HCT116 (cell line): ENCODE measurements around the gene PLXNC1. TPM values are rescaled to one million over a fixed set of nuclear protein-coding genes. Genes with fewer than 3 reads are reported as not detected.

ENCODE experiments used
- ATAC-seq: fragments of 200-7000 bp; cut with Tn5 transposase; 2 replicates; pipeline ENCODE4 v1.9.1; 2020; ENCODE audit warnings: mild to moderate bottlenecking, moderate library complexity
- BruUV-seq: library from RNA; stranded (reverse); fragments of 400-500 nt; replicated peaks from 2 replicates; lab custom pipeline; 2021; lab: Mats Ljungman, UMichigan
- CTCF ChIA-PET: fragments of 300-600 bp; sonication (Branson Sonifier 250); formaldehyde crosslinking; loops from one replicate; lab custom pipeline; 2021; ENCODE audit warnings: antibody characterized with exemption; lab: Charles Lee
- POLR2A ChIA-PET: fragments of 300-600, 350-600 bp; sonication (Branson Sonifier 250); formaldehyde crosslinking; loops from one replicate; lab custom pipeline; 2021; ENCODE audit warnings: antibody characterized with exemption; lab: Charles Lee
- RAD21 ChIA-PET, 2 experiments: fragments of 300-600 bp; sonication (Branson Sonifier 250); formaldehyde crosslinking; loops; one replicate each; lab custom pipeline; 2023; ENCODE audit warnings: low total read pairs in 2 of 2; ENCODE audit not compliant: uncharacterized antibody in 2 of 2, unreplicated experiment in 2 of 2, low non-redundant PET in 1 of 2; lab: Charles Lee
- DNase-seq: peaks from one replicate; pipeline ENCODE4 v3.0.0-alpha.2; 2010; ENCODE audit warnings: low read depth, low spot score
- H2AFZ ChIP-seq: fragments of 200-600 bp; shearing (Covaris generic), sonication (generic); 2 replicates; pipeline ENCODE4 v1.6.1; 2017; ENCODE audit warnings: low read depth, mixed run types, mixed read lengths, antibody characterized with exemption, low read length; ENCODE audit not compliant: poor library complexity, severe bottlenecking
- H3K27ac ChIP-seq: 2 replicates; pipeline ENCODE4 v1.5.1; 2012; ENCODE audit warnings: low read depth, low read length
- H3K27me3 ChIP-seq: fragments of 200-600 bp; sonication (generic); 2 replicates; pipeline ENCODE4 v1.6.1; 2016; ENCODE audit warnings: mixed run types, low read length, mixed read lengths; ENCODE audit not compliant: insufficient read depth
- H3K36me3 ChIP-seq, 2 experiments: fragments of 200-500 bp in 1 of 2; fragments of 200-600 bp in 1 of 2; sonication (Bioruptor generic) in 1 of 2; sonication (generic) in 1 of 2; 2 replicates each; pipeline versions ENCODE4 v1.5.1 to v1.6.1; 2014 to 2016; ENCODE audit warnings: low read length in 2 of 2, inconsistent platforms in 1 of 2, mixed read lengths in 1 of 2, mixed run types in 1 of 2; ENCODE audit not compliant: insufficient read depth in 2 of 2, control insufficient read depth in 1 of 2
- H3K4me1 ChIP-seq, 2 experiments: fragments of 200-600 bp in 1 of 2; sonication (generic) in 1 of 2; 2 replicates each; pipeline versions ENCODE4 v1.5.1 to v1.6.1; 2012 to 2017; ENCODE audit warnings: low read length in 2 of 2, inconsistent platforms in 1 of 2, mild to moderate bottlenecking in 1 of 2, mixed read lengths in 1 of 2, mixed run types in 1 of 2, moderate library complexity in 1 of 2; ENCODE audit not compliant: insufficient read depth in 2 of 2, control insufficient read depth in 1 of 2
- H3K4me2 ChIP-seq: fragments of 200-600 bp; sonication (generic); 2 replicates; pipeline ENCODE4 v1.6.1; 2017; ENCODE audit warnings: mixed run types, low read length, mixed read lengths
- H3K4me3 ChIP-seq, 2 experiments: fragments of 200-600 bp in 1 of 2; sonication (generic) in 1 of 2; replicated peaks in 1 of 2; 2 replicates each; pipeline ENCODE4 v1.5.1; 2011 to 2016; ENCODE audit warnings: low read length in 2 of 2, control low read depth in 1 of 2, low read depth in 1 of 2, mild to moderate bottlenecking in 1 of 2, mixed read lengths in 1 of 2, mixed run types in 1 of 2
- H3K79me2 ChIP-seq: fragments of 200-600 bp; sonication (generic); 2 replicates; pipeline ENCODE4 v1.6.1; 2017; ENCODE audit warnings: mild to moderate bottlenecking, mixed run types, low read length, moderate library complexity, mixed read lengths; ENCODE audit not compliant: insufficient read depth
- H3K9ac ChIP-seq: fragments of 200-600 bp; sonication (generic); 2 replicates; pipeline ENCODE4 v1.6.1; 2016; ENCODE audit warnings: low read length, mixed read lengths
- H3K9me2 ChIP-seq: fragments of 200-600 bp; sonication (generic), shearing (Covaris generic); 2 replicates; pipeline ENCODE4 v1.6.1; 2017; ENCODE audit warnings: mixed run types, mild to moderate bottlenecking, moderate library complexity; ENCODE audit not compliant: insufficient read depth
- H3K9me3 ChIP-seq, 2 experiments: fragments of 200-500 bp in 1 of 2; fragments of 200-600 bp in 1 of 2; sonication (Bioruptor generic) in 1 of 2; sonication (generic) in 1 of 2; 2 replicates each; pipeline ENCODE4 v1.6.1; 2014 to 2017; ENCODE audit warnings: low read length in 2 of 2, mixed read lengths in 2 of 2, inconsistent platforms in 1 of 2, low read depth in 1 of 2, mild to moderate bottlenecking in 1 of 2, mixed run types in 1 of 2, moderate library complexity in 1 of 2; ENCODE audit not compliant: control insufficient read depth in 1 of 2, insufficient read depth in 1 of 2
- H4K20me1 ChIP-seq: fragments of 200-600 bp; sonication (generic), shearing (Covaris generic); 2 replicates; pipeline ENCODE4 v1.6.1; 2017; ENCODE audit warnings: mixed run types, mild to moderate bottlenecking, moderate library complexity; ENCODE audit not compliant: insufficient read depth
- ATF3 ChIP-seq: IDR thresholded peaks from 2 replicates; pipeline ENCODE4 v1.6.1; 2012
- CEBPB ChIP-seq: IDR thresholded peaks from 2 replicates; pipeline ENCODE4 v1.6.1; 2012; ENCODE audit warnings: low read depth
- EGR1 ChIP-seq: IDR thresholded peaks from 2 replicates; pipeline ENCODE4 v1.6.1; 2012; ENCODE audit warnings: low read depth
- EZH2 ChIP-seq: fragments of 200-600 bp; sonication (generic); IDR thresholded peaks from 2 replicates; pipeline ENCODE4 v1.6.1; 2017; ENCODE audit warnings: antibody characterized with exemption, mixed run types
- JUND ChIP-seq: IDR thresholded peaks from 2 replicates; pipeline ENCODE4 v1.6.1; 2012
- POLR2AphosphoS5 ChIP-seq: IDR thresholded peaks from 2 replicates; pipeline ENCODE4 v1.6.1; 2011; ENCODE audit warnings: mild to moderate bottlenecking, low read depth, low read length, moderate library complexity
- RAD21 ChIP-seq: IDR thresholded peaks from 2 replicates; pipeline ENCODE4 v1.6.1; 2012; ENCODE audit warnings: low read depth, mild to moderate bottlenecking
- REST ChIP-seq: IDR thresholded peaks from 2 replicates; pipeline ENCODE4 v1.6.1; 2012; ENCODE audit warnings: low read depth
- SIN3A ChIP-seq: IDR thresholded peaks from 2 replicates; pipeline ENCODE4 v1.6.1; 2012; ENCODE audit warnings: low read depth
- SP1 ChIP-seq: IDR thresholded peaks from 2 replicates; pipeline ENCODE4 v1.6.1; 2012; ENCODE audit warnings: low read depth
- SRF ChIP-seq: IDR thresholded peaks from 2 replicates; pipeline ENCODE4 v1.6.1; 2012; ENCODE audit warnings: low read depth
- ZFX ChIP-seq: fragments of 450-650 bp; IDR thresholded peaks from 2 replicates; pipeline ENCODE4 v1.6.1; 2017
- intact Hi-C: fragments of 100-400 bp; cut with micrococcal nuclease; formaldehyde crosslinking; loops from 2 replicates; pipeline ENCODE4 v1.10.0; 2022
- total RNA-seq: library from RNA; stranded (reverse); gene quantifications from one replicate; pipeline ENCODE4 v1.2.1, GENCODE V29; 2021; ENCODE audit not compliant: unreplicated experiment

PLXNC1 gene
- total RNA-seq, 1 experiment from 2014 or later, result 0.25 TPM

DNA sequence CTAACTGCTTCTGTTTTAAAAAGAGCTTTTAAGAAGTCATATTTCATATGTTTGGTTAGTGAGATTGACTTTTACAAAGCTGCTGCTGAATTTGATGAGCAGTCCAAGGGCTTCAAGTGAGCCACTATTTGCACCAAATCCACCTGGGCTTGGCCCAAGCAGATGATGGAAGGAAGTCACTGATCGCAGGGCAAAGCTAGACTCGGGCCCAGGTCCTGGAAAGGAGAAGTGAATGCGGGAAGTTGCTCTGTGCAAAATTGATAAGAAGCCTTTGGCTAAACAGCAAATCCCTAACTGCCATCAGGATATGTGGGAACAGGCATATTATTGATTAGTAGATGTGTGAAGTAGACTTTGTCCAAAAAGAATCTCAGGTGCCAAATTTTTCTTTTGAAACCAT is 30.5 kb downstream of the PLXNC1 start:
- TF ChIP-seq CEBPB, result no peak
- TF ChIP-seq EGR1, result no peak
- no peak for TF ChIP-seq SP1
- TF ChIP-seq JUND, result no peak
- TF ChIP-seq POLR2AphosphoS5, result no peak
- TF ChIP-seq SRF, result no peak
- TF ChIP-seq SIN3A, result no peak
- no peak for TF ChIP-seq EZH2
- no peak for TF ChIP-seq ZFX
- Histone ChIP-seq H3K4me2 (no peak overlapping the region), H3K9ac (no peak overlapping the region), H3K27ac (no peak overlapping the region), H3K9me3 (peaks cover 6 to 9% of the 10 kb centered on the region in 2 experiments; a peak in 2 of 4 replicates), H4K20me1 (no peaks in the 10 kb centered on the region), H3K4me3 (no peak overlapping the region), H3K27me3 (no peaks in the 10 kb centered on the region; the same call in 1 of the 2 replicates), H2AFZ (no peak overlapping the region), H3K36me3 (no peaks in the 10 kb centered on the region), H3K79me2 (no peaks in the 10 kb centered on the region), H3K9me2 (no peaks in the 10 kb centered on the region), H3K4me1 (no peaks in the 10 kb centered on the region)
- DNase-seq (no peak), ATAC-seq (no peak)
- intact Hi-C loops, result no loop called here
- POLR2A ChIA-PET, result no interaction called here
- no TSS peak for BruUV-seq
- RAD21 ChIA-PET, result no interaction called here
- CTCF ChIA-PET, result no interaction called here

DNA sequence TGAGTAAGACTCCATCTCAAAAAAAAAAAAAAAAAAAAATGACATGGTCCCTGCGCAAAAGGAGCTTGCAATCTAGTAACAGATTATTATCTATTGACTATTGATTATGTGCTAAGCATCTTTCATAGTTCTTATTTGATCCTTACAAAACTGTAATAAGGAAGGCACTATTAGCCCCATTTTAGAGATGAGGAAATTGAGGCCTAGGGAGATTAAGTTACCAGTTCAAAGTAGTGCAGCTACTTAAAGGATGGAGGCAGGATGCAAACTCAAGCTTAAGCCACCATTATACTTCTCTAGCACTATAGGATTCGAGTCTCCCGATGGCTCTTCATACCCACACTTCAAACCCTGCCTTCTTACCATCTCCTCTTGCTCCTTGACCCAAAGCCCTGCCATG is 31.3 kb downstream of the PLXNC1 start:
- Histone ChIP-seq H4K20me1 (no peaks in the 10 kb centered on the region), H3K4me3 (no peak overlapping the region), H2AFZ (no peak overlapping the region), H3K9me2 (no peaks in the 10 kb centered on the region), H3K27me3 (no peaks in the 10 kb centered on the region; the same call in 1 of the 2 replicates), H3K9me3 (peaks cover 6 to 9% of the 10 kb centered on the region in 2 experiments; a peak in 2 of 4 replicates), H3K27ac (no peak overlapping the region), H3K79me2 (no peaks in the 10 kb centered on the region), H3K36me3 (no peaks in the 10 kb centered on the region), H3K9ac (no peak overlapping the region), H3K4me1 (no peaks in the 10 kb centered on the region), H3K4me2 (no peak overlapping the region)
- POLR2A ChIA-PET, result no interaction called here
- CTCF ChIA-PET, result no interaction called here
- intact Hi-C loops, result no loop called here
- BruUV-seq, result no TSS peak
- DNase-seq (no peak), ATAC-seq (no peak)
- no peak for TF ChIP-seq REST
- TF ChIP-seq SP1, result no peak
- TF ChIP-seq ATF3, result no peak
- no peak for TF ChIP-seq RAD21
- RAD21 ChIA-PET, result no interaction called here
